Endodermal cell (in vitro differentiated cells): ENCODE data around the gene DNAJC5G. TPM values are rescaled to one million over a fixed set of nuclear protein-coding genes. Genes with fewer than 3 reads are reported as not detected.

Experiments
- DNase-seq: peaks from one replicate; pipeline ENCODE4 v3.0.0-alpha.2; 2017
- H3K27ac ChIP-seq: 2 replicates; pipeline ENCODE4 v1.5.1; 2013; ENCODE audit warnings: mild to moderate bottlenecking, low read depth, low read length, moderate library complexity
- H3K27me3 ChIP-seq: 2 replicates; pipeline ENCODE4 v1.6.1; 2013; ENCODE audit warnings: mild to moderate bottlenecking, low read length, moderate library complexity; ENCODE audit not compliant: insufficient read depth, control insufficient read depth, poor library complexity, severe bottlenecking
- H3K36me3 ChIP-seq: 2 replicates; pipeline ENCODE4 v1.7.0; 2013; ENCODE audit warnings: mild to moderate bottlenecking, low read length, moderate library complexity; ENCODE audit not compliant: control insufficient read depth, insufficient read depth
- H3K4me1 ChIP-seq: one replicate; pipeline ENCODE4 v1.7.0; 2013; ENCODE audit warnings: low read length; ENCODE audit not compliant: control insufficient read depth, insufficient read depth
- H3K4me3 ChIP-seq: 2 replicates; pipeline ENCODE4 v1.5.1; 2013; ENCODE audit warnings: mild to moderate bottlenecking, low read length, moderate library complexity
- H3K9ac ChIP-seq: 2 replicates; pipeline ENCODE4 v1.6.1; 2013; ENCODE audit warnings: mild to moderate bottlenecking, low read length, moderate library complexity; ENCODE audit not compliant: poor library complexity, severe bottlenecking; ENCODE audit errors: extremely low read depth
- H3K9me3 ChIP-seq: 2 replicates; pipeline ENCODE4 v1.6.1; 2013; ENCODE audit warnings: mild to moderate bottlenecking, low read length, moderate library complexity; ENCODE audit not compliant: control insufficient read depth
- H3K27ac Mint-ChIP-seq: 2 replicates; pipeline ENCODE4 v1.8.0; 2020; ENCODE audit warnings: mixed read lengths
- H3K27me3 Mint-ChIP-seq: 2 replicates; pipeline ENCODE4 v1.8.0; 2021; ENCODE audit warnings: mild to moderate bottlenecking, mixed read lengths; ENCODE audit not compliant: insufficient read depth
- H3K36me3 Mint-ChIP-seq: 2 replicates; pipeline ENCODE4 v1.8.0; 2020; ENCODE audit warnings: low read depth, mixed read lengths
- H3K4me1 Mint-ChIP-seq: 2 replicates; pipeline ENCODE4 v1.8.0; 2020; ENCODE audit warnings: mixed read lengths
- H3K4me3 Mint-ChIP-seq: 2 replicates; pipeline ENCODE4 v1.8.0; 2020; ENCODE audit warnings: mild to moderate bottlenecking, moderate library complexity, mixed read lengths
- H3K9me3 Mint-ChIP-seq: 2 replicates; pipeline ENCODE4 v1.8.0; 2020; ENCODE audit warnings: mild to moderate bottlenecking, mixed read lengths
- CTCF ChIP-seq: fragments of 200-600 bp; sonication (generic); conservative IDR thresholded peaks from 2 replicates; pipeline ENCODE4 v1.5.0; 2021; ENCODE audit warnings: antibody characterized with exemption, mild to moderate bottlenecking
- WGBS, 2 experiments: methylation state at CpG; one replicate each; pipeline versions ENCODE4 v1.1.5 to v1.1.7; 2013; ENCODE audit warnings: missing lambda C conversion rate in 2 of 2, mixed read lengths in 1 of 2; ENCODE audit not compliant: insufficient coverage in 1 of 2, insufficient read length in 1 of 2; 5-methylcytosine and 5-hydroxymethylcytosine counted together
- total RNA-seq, 2 donors: library from RNA; stranded (reverse); fragmentation: NEBNext Ultra II Directional in 1 of 2; extraction: Animal tissue kit (Norgen Biotek cat#: 25700) in 1 of 2; gene quantifications; 2 replicates in 1 of 2; 3 replicates in 1 of 2; pipeline ENCODE4 v1.2.1, GENCODE V29; 2021

DNAJC5G gene
- total RNA-seq, 2 donors from 2014 or later, result 0.49 TPM; not detected in 1

- 52 to 60% methylated on average over 5 of the region's 5 CpGs for WGBS, 2 experiments
- Mint-ChIP-seq H3K4me3 (peak overlapping the region; percentile 38), H3K27ac (peak overlapping the region; percentile 90)
These were observed 7.7 kb downstream of the DNAJC5G start for GRCh38 chr2:27282892-27283291.

GRCh38 chr2:27284996-27285395 lies 9.8 kb downstream of the DNAJC5G start:
- Mint-ChIP-seq H3K27ac (no peak overlapping the region), H3K36me3 (no peaks in the 10 kb centered on the region), H3K9me3 (no peaks in the 10 kb centered on the region), H3K27me3 (peaks cover 5% of the 10 kb centered on the region), H3K4me1 (peaks cover 19% of the 10 kb centered on the region), H3K4me3 (no peak overlapping the region)
- no peak for TF ChIP-seq CTCF
- H3K4me1 ChIP-seq, result peaks cover 16% of the 10 kb centered on the region
- no peak overlapping the region for H3K4me3 ChIP-seq
- H3K27me3 ChIP-seq, result no peaks in the 10 kb centered on the region
- H3K36me3 ChIP-seq, result no peaks in the 10 kb centered on the region
- no peaks in the 10 kb centered on the region for H3K9me3 ChIP-seq
- DNase-seq, result no peak
- no peak overlapping the region for H3K27ac ChIP-seq
- no peak overlapping the region for H3K9ac ChIP-seq
- 80 to 91% methylated on average over 1 of the region's 1 CpG for WGBS, 2 experiments

More at GRCh38 chr2:27282892-27283291, 7.7 kb downstream of the DNAJC5G start:
- Mint-ChIP-seq H3K36me3 (no peaks in the 10 kb centered on the region), H3K27me3 (peaks cover 10% of the 10 kb centered on the region), H3K9me3 (no peaks in the 10 kb centered on the region), H3K4me1 (peaks cover 19% of the 10 kb centered on the region)
- no peak overlapping the region for H3K4me3 ChIP-seq
- TF ChIP-seq CTCF, result no peak
- H3K36me3 ChIP-seq, result no peaks in the 10 kb centered on the region
- no peaks in the 10 kb centered on the region for H3K27me3 ChIP-seq
- no peak overlapping the region for H3K27ac ChIP-seq
- H3K4me1 ChIP-seq, result peaks cover 16% of the 10 kb centered on the region
- peak; percentile 77 for DNase-seq
- no peaks in the 10 kb centered on the region for H3K9me3 ChIP-seq
- no peak overlapping the region for H3K9ac ChIP-seq

GRCh38 chr2:27285481-27285880 lies 10.2 kb downstream of the DNAJC5G start:
- Histone ChIP-seq H3K27ac (no peak overlapping the region), H3K4me3 (no peak overlapping the region), H3K36me3 (no peaks in the 10 kb centered on the region), H3K9ac (no peak overlapping the region), H3K4me1 (peaks cover 16% of the 10 kb centered on the region), H3K27me3 (no peaks in the 10 kb centered on the region), H3K9me3 (no peaks in the 10 kb centered on the region)
- Mint-ChIP-seq H3K4me3 (no peak overlapping the region), H3K36me3 (no peaks in the 10 kb centered on the region), H3K27me3 (peaks cover 5% of the 10 kb centered on the region), H3K9me3 (no peaks in the 10 kb centered on the region), H3K4me1 (peaks cover 19% of the 10 kb centered on the region), H3K27ac (no peak overlapping the region)
- TF ChIP-seq CTCF, result no peak
- WGBS, 2 experiments, result 72 to 73% methylated on average over 5 to 6 of the region's 6 CpGs
- DNase-seq, result no peak
